Panc1 (cell line): ENCODE results near the gene ANAPC16. TPM values are rescaled to one million over a fixed set of nuclear protein-coding genes. Genes with fewer than 3 reads are reported as not detected.

Experiments used
- ATAC-seq: fragments of 200-7000 bp; cut with Tn5 transposase; 2 replicates; pipeline ENCODE4 v1.9.1; 2020; ENCODE audit warnings: mild to moderate bottlenecking, moderate library complexity
- BruUV-seq: library from RNA; stranded (reverse); fragments of 400-500 nt; replicated peaks from 2 replicates; lab custom pipeline; 2021; lab: Mats Ljungman, UMichigan
- CTCF ChIA-PET: fragments of 300-600 bp; sonication (Branson Sonifier 250); formaldehyde crosslinking; loops from one replicate; lab custom pipeline; 2022; ENCODE audit warnings: antibody characterized with exemption; lab: Charles Lee
- POLR2A ChIA-PET: fragments of 300-600 bp; sonication (Branson Sonifier 250); formaldehyde crosslinking; loops from one replicate; lab custom pipeline; 2022; ENCODE audit warnings: antibody characterized with exemption; lab: Charles Lee
- DNase-seq: peaks from one replicate; pipeline ENCODE4 v3.0.0-alpha.2; 2010; ENCODE audit warnings: low read depth, low spot score
- H3K27ac ChIP-seq: 2 replicates; pipeline ENCODE4 v1.5.1; 2011; ENCODE audit warnings: mild to moderate bottlenecking, low read length, inconsistent platforms
- H3K27me3 ChIP-seq: fragments of 200-500 bp; sonication (Bioruptor generic); 2 replicates; pipeline ENCODE4 v1.6.0; 2014; ENCODE audit warnings: low read length, inconsistent platforms; ENCODE audit not compliant: control insufficient read depth, insufficient read depth
- H3K36me3 ChIP-seq: fragments of 200-500 bp; sonication (Bioruptor generic); 2 replicates; pipeline ENCODE4 v1.5.1; 2014; ENCODE audit warnings: inconsistent platforms, mild to moderate bottlenecking, low read length, moderate library complexity; ENCODE audit not compliant: control insufficient read depth, insufficient read depth
- H3K4me1 ChIP-seq: 2 replicates; pipeline ENCODE4 v1.5.1; 2011; ENCODE audit warnings: inconsistent platforms, mild to moderate bottlenecking, low read length, moderate library complexity; ENCODE audit not compliant: control insufficient read depth, insufficient read depth
- H3K4me3 ChIP-seq, 2 experiments: 2 replicates each; pipeline ENCODE4 v1.5.1; 2011 to 2012; ENCODE audit warnings: low read depth in 2 of 2, low read length in 2 of 2, mild to moderate bottlenecking in 2 of 2, inconsistent platforms in 1 of 2, moderate library complexity in 1 of 2
- H3K9me3 ChIP-seq: fragments of 200-500 bp; sonication (Bioruptor generic); 2 replicates; pipeline ENCODE4 v1.5.1; 2014; ENCODE audit warnings: low read depth, mild to moderate bottlenecking, inconsistent platforms, low read length, moderate library complexity; ENCODE audit not compliant: control insufficient read depth, insufficient read depth
- CTCF ChIP-seq: fragments of 450-650 bp; IDR thresholded peaks from 2 replicates; pipeline ENCODE4 v1.5.1; 2017; ENCODE audit warnings: mild to moderate bottlenecking
- POLR2AphosphoS5 ChIP-seq: IDR thresholded peaks from 2 replicates; pipeline ENCODE4 v1.6.1; 2012; ENCODE audit warnings: mild to moderate bottlenecking, low read depth, low read length, moderate library complexity
- SIN3A ChIP-seq: IDR thresholded peaks from 2 replicates; pipeline ENCODE4 v1.6.1; 2012; ENCODE audit warnings: low read depth, mild to moderate bottlenecking, low read length, moderate library complexity, borderline replicate concordance; ENCODE audit not compliant: insufficient read depth
- TCF7L2 ChIP-seq: IDR thresholded peaks from 2 replicates; pipeline ENCODE4 v1.6.1; 2011; ENCODE audit warnings: mild to moderate bottlenecking, low read depth, low read length, inconsistent platforms
- in situ Hi-C: cut with HindIII; loops from 2 replicates; pipeline ENCODE4 v1.10.0; 2016; ENCODE audit warnings: low sequenced_read_pairs, low pct_unique_long_range_greater_than_20kb
- intact Hi-C: fragments of 100-400 bp; cut with micrococcal nuclease; formaldehyde crosslinking; loops from one replicate; pipeline ENCODE4 v1.10.0; 2022; ENCODE audit not compliant: unreplicated experiment
- total RNA-seq: library from RNA; stranded (reverse); gene quantifications from one replicate; pipeline ENCODE4 v1.2.1, GENCODE V29; 2021; ENCODE audit not compliant: unreplicated experiment
- TF ChIP-seq, protein P1 (sequence below), 2 experiments: IDR thresholded peaks; 2 replicates each; pipeline ENCODE4 v1.6.1; 2011 to 2012; ENCODE audit warnings: low read depth in 2 of 2, control low read depth in 1 of 2, low read length in 1 of 2, mild to moderate bottlenecking in 1 of 2, moderate library complexity in 1 of 2; ENCODE audit not compliant: insufficient read depth in 1 of 2

The ANAPC16 gene
- total RNA-seq, 1 experiment from 2014 or later = 110 TPM

DNA sequence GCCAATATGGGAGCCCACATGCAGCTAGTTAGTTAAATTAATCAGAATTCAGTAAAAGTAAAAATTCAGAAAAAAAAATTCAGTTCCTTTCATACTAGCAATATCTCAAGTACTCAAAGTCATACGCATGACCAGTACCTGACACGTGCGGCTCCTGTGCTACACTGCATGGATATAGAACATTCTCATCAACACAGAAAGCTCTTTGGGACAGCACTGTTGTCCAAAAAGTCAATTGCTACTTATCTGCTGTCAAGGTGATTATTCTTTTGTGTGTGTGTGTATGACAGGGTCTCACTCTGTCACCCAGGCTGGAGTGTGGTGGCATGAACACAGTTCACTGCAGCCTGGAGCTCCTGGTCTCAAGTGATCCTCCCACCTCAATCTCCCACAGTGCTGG is 14.9 kb upstream of the ANAPC16 start:
- no peaks in the 10 kb centered on the region for H3K27me3 ChIP-seq
- DNase-seq (no peak), ATAC-seq (no peak)
- in situ Hi-C loops = no loop called here
- intact Hi-C loops = loop anchor here (10.0 kb wide), 1 partner anchor 76 kb away; no protein-coding TSS in a partner anchor
- POLR2A ChIA-PET = no interaction called here
- H3K4me3 ChIP-seq = no peak overlapping the region
- no peak for TF ChIP-seq TCF7L2
- H3K4me1 ChIP-seq = peaks cover 5% of the 10 kb centered on the region; the same call in 1 of the 2 replicates
- no peaks in the 10 kb centered on the region for H3K9me3 ChIP-seq
- H3K27ac ChIP-seq = no peak overlapping the region
- peaks cover 23% of the 10 kb centered on the region for H3K36me3 ChIP-seq
- BruUV-seq = no TSS peak
- CTCF ChIA-PET = interaction anchor here (0.6 kb wide), 1 partner anchor 22 kb away, joined by 12 read pairs; no protein-coding TSS in a partner anchor

GRCh38 chr10:72201293-72201692 is 14.5 kb upstream of the ANAPC16 start:
- no peak for ATAC-seq

More at GRCh38 chr10:72201293-72201692, 14.5 kb upstream of the ANAPC16 start:
- POLR2A ChIA-PET = no interaction called here
- no peak overlapping the region for H3K4me3 ChIP-seq
- TF ChIP-seq TCF7L2 = no peak
- TF ChIP-seq, protein P1, sequence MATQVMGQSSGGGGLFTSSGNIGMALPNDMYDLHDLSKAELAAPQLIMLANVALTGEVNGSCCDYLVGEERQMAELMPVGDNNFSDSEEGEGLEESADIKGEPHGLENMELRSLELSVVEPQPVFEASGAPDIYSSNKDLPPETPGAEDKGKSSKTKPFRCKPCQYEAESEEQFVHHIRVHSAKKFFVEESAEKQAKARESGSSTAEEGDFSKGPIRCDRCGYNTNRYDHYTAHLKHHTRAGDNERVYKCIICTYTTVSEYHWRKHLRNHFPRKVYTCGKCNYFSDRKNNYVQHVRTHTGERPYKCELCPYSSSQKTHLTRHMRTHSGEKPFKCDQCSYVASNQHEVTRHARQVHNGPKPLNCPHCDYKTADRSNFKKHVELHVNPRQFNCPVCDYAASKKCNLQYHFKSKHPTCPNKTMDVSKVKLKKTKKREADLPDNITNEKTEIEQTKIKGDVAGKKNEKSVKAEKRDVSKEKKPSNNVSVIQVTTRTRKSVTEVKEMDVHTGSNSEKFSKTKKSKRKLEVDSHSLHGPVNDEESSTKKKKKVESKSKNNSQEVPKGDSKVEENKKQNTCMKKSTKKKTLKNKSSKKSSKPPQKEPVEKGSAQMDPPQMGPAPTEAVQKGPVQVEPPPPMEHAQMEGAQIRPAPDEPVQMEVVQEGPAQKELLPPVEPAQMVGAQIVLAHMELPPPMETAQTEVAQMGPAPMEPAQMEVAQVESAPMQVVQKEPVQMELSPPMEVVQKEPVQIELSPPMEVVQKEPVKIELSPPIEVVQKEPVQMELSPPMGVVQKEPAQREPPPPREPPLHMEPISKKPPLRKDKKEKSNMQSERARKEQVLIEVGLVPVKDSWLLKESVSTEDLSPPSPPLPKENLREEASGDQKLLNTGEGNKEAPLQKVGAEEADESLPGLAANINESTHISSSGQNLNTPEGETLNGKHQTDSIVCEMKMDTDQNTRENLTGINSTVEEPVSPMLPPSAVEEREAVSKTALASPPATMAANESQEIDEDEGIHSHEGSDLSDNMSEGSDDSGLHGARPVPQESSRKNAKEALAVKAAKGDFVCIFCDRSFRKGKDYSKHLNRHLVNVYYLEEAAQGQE (IDR thresholded peaks at IDR 0.05; ENCODE audit: insufficient read depth in 1 of 2, low read depth in 2 of 2, low read length in 1 of 2) = no peak
- no peak for TF ChIP-seq SIN3A
- no peak for TF ChIP-seq CTCF
- no peak for TF ChIP-seq POLR2AphosphoS5
- no TSS peak for BruUV-seq
- intact Hi-C loops = loop anchor here (10.0 kb wide), 1 partner anchor 76 kb away; no protein-coding TSS in a partner anchor
- no peaks in the 10 kb centered on the region for H3K27me3 ChIP-seq
- peaks cover 5% of the 10 kb centered on the region; the same call in 1 of the 2 replicates for H3K4me1 ChIP-seq
- no peak for DNase-seq
- CTCF ChIA-PET = interaction anchor here (0.6 kb wide), 1 partner anchor 21 kb away, joined by 12 read pairs; no protein-coding TSS in a partner anchor
- H3K9me3 ChIP-seq = no peaks in the 10 kb centered on the region
- H3K36me3 ChIP-seq = peaks cover 20% of the 10 kb centered on the region
- H3K27ac ChIP-seq = no peak overlapping the region
- in situ Hi-C loops = no loop called here
